ENCODE measurements around the gene RIN3.

The RIN3 gene

DNA sequence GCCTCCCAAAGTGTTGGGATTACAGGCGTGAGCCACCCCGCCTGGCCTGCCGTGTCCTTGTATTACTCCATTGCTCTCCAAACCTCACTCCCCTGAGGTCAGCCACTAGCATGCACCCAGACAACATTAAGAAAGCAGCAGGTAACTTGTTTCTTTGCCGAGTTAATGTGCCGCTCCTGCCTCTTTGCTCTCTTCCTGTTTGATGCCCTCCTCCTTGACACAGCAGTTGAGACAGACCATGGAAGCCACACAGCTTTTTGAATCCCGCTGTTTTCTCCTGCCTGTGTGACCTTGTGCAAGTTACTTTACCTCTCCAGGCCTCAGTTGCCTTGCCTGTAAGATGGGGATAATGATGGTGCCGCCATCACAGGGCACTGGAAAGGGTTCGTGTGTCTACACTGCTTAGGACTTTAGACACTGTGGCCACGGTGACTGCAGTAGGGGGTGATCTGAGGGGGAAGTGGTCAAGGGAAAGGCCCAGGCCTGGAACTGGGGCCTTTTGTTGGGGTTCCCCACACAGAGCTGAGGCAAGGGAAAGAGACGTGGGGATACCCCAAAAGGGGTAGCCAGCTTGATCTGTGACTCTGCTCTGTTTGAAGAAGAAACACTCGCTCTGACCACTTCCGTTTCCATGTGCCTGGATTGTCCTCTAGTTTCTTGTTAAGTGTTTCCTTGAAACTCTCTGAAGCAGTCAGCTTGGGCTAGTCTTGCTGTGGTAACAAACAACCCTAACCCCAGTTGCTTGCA, 69.3 kb downstream of the RIN3 start:
- no peak for DNase-seq

DNA sequence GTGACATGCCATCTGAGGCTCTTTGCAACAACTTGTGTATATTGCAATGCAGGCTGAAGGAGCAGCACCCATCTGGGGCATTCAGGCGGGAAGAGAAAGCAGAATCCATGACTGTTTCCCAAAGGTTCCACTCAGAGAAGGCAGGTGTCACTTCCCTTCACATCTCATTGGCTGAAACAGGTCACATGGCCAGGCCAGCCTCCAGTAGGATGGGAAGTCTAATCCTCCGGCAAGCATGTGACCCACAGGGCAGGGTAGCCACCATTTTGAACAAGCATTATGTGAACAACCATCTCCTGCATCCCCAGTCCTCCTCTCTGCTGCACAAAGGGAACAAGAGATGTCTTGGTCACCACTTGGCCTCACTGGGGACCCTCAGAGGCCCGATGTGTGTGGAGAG, 70.6 kb downstream of the RIN3 start:
- no peak for DNase-seq

DNA sequence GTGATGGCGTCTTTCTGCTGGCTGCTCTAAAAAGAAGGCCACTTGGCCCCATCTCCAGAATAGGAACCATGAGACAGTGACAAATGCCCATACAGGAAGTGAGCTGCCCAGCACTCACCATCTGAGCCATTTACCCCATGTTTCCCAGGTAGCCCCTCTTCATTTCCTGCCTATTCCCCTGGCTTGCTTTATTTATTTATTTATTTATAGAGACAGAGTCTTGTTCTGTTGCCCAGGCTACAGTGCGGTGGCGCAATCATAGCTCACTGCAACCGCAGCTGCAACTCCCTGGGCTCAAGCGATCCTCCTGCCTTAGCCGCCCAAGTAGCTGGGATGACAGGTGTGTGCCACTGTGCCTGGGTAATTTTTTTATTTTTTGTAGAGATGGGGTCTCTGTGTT, 71.2 kb downstream of the RIN3 start:
- no peak for DNase-seq

DNA sequence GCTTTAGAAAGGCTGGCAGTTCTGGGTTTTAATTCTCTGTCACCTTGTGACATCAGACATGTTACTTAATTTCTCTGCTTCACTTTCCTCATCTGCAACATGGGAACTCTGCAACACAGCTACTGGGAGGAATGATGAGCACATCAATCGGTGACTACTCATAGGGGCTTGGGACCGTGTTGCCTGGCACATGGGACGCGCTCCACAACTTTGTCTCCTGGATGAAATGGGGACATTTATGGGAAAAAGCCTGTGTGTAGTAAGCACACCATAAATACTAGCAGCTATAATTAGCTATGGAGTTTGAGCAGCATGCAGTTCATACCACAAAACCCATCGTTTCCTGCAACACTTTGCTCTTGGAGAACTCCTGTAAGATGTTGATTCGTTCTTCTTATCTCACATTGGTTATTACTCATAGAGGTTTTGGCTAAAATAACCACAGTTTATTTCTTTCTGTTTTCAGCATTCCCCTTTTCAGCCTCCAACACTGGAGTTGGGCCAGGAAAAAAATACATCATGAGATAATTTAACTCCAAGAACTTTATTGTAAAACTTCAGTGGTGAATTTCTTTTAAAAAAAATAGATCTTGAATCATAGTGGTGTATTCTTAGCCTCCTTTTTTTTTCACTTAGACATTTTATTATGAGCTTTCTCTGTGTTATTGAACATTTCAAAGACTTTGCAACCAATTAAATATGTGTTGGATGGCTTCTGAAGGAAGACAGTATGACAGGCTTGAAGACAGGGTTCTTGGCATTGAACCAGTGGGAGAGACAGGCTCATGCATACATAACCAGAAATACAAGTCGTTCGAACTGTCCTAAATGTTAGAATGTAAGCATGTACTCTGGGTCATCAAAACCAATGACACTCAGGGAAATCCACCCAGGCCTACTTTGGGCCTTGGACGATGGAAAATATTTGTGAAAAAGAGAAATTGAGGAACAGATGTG, 72.7 kb downstream of the RIN3 start:
- DNase-seq, result peak; percentile 99

DNA sequence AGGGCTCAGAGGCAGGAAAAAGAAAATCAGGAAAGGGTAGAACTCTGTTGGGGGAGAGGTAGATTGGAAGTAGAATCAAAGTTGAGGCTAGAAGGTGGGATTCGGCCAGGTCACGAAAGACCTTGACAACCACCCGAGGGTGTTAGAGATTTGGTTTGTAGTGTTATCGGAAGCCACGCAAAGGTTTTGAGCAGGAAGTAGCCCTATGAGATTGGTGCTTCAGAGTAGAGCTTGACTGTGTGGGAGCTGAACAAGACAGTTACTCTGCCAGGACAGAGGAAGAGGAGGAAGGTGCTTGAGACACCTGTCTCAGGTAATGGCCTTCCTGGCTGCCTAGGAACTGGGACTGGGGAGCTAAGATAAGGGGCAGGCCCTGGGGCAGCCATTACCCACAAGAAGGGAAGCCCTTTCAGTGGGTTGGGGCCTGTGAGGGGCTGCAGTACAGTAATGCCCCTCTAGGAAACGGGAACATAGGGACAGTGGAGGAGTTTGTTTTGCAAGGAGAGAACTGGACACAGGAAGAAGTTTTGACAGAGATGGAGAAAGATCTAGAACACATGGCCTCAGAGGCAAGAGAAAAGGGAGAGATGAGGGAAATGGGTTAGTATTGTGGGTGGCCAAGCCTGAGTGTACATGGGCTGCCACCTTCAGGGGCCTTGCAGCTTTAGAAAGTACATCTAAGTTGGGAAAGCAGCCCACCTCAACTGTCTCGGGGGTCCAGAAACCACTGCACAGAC, 73.5 kb downstream of the RIN3 start:
- DNase-seq, result no peak

DNA sequence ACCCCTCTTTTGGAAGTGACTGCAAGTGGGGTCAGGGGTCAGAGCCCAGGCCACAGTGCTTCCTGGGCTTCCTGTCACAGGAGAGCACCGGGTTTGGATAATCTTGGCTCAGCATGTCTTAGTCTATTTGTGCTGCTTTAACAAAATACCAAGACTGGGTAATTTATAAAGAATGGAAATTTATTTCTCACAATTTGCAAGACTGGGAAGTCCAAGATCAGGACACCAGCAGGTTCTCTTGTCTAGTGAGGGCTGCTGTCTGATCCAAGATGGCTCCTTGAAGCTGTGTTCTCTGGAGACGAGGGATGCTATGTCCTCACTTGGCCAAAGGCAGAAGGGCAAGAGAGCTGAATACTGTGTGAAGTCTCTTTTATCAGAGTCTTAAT, 74.1 kb downstream of the RIN3 start:
- no peak for DNase-seq

DNA sequence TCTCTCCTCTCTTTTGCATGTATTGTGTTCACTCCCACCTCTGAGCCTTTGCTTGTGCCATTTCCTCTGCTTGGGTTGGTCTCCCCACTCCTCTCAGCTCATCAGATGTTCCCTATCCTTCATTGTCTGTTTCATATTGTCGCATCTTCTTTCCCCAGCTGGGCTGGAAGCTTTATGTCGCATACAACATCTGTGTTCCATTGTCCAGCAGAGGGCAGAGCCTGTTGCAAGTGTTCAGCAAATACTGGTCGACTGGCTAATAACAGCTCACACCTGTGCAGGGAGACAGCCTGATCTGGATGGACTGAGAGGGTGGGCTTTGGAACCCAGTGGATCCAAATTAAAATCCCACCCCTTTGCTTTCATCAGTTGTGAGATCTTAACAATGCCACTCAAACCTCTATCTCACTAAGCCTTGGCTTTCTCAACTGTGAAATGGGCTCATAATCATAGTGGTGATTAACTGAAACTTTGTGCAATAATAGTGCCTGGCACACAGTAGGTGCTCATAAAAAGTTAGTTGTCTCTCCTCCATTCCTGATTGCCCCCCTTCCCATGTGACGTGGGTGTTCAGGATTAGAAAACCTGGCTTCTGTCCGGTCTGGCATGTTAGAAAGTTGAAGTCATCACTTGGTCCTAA, 75.8 kb downstream of the RIN3 start:
- DNase-seq, result no peak

DNA sequence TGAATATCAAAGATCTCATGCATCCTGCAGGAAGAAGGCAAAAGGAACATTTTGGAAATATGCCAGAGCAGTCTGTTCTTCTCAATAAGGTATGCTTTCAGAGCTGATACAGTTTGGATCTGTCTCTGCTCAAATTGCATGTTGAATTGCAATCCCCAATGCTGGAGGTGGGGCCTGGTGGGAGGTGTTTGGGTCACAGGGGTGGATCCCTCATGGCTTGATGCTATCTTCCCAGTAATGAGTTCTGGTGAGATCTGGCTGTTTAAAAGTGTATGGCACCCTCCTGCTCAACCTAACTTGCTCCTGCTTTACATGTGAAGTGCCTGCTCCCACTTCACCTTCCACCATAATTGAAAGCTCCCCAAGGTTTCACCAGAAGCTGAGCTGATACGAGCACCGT, 76.6 kb downstream of the RIN3 start:
- no peak for DNase-seq

DNA sequence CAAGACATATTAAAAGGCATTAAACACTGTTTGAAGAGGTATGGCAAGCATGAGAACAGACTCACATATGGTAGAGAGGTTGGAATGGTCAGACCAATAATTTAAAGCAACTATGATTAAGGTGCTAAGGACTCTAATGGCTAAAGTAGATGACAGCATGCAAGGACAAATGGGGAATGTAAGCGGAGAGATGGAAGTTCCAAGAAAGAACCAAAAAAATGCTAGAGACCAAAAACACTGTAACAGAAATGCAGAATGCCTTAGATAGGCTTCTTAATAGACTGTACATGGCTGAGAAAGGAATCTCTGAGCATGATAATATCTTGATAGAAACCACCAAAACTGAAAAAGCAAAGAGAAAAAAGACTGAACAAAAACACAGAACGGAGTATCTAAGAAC, 77.4 kb downstream of the RIN3 start:
- no peak for DNase-seq

DNA sequence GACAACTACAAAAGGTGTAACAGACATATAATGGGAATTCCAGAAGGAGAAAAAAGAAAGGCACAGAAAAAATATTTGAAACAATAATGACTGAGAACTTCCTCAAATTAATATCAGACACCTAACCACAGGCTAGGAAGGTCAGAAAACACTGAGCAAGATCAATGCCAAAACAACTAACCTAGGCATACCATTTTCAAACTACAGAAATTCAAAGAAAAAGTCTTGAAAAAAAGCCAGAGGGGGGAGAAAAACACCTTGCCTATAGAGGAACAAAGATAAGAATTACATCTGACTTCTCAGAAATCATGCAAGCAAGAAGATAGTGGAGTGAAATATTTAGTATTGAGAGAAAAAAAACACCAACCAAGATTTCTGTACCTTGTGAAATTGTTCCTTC, 77.8 kb downstream of the RIN3 start:
- no peak for DNase-seq

DNA sequence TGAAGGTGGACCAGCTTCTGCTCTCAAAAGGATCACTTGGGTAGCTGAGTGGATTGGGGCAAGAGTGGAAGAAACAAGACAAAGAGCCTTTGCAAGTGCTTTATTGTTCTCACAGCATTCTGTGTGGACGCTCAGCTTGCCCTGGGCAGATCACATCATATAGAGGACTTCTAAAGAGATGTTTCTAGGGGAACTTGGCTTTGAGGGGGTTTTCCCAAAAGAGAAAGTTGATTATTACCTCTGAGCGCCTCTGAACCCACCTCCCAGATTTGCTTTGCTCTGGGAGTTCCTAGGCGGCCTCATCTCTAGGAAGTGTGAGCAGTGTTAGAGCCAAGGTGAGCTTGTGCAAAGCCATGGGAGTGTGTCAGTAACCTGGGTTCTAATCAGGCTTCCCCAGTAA, 81.7 kb downstream of the RIN3 start:
- DNase-seq, result no peak

DNA sequence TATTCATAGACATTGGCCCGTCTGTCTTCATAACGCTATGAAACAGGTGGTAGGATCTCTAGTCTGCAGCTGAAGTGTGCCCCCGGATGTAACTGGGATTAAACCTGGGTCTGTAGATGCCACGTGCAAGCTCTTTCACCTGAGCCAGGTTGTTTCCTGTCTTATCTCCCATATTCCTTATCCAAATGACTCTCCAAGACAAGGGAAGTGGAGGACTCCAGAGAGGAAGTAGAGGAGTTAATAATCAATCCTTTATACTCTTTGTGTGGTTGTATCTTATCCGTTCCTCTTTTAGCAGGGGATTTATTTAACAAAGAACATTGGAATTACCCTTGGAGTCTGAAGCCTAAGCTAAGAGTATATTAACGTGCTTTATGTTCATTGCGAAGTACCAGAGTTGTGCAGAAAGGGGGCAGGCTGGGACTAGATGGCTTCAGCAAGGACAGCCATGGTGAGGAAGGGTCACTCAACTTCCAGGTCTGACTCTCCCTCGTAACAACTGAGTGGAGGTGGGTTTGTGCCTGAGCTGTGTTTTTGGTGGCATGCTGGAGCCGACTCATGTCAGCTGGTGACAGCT, 82.8 kb downstream of the RIN3 start:
- no peak for DNase-seq

DNA sequence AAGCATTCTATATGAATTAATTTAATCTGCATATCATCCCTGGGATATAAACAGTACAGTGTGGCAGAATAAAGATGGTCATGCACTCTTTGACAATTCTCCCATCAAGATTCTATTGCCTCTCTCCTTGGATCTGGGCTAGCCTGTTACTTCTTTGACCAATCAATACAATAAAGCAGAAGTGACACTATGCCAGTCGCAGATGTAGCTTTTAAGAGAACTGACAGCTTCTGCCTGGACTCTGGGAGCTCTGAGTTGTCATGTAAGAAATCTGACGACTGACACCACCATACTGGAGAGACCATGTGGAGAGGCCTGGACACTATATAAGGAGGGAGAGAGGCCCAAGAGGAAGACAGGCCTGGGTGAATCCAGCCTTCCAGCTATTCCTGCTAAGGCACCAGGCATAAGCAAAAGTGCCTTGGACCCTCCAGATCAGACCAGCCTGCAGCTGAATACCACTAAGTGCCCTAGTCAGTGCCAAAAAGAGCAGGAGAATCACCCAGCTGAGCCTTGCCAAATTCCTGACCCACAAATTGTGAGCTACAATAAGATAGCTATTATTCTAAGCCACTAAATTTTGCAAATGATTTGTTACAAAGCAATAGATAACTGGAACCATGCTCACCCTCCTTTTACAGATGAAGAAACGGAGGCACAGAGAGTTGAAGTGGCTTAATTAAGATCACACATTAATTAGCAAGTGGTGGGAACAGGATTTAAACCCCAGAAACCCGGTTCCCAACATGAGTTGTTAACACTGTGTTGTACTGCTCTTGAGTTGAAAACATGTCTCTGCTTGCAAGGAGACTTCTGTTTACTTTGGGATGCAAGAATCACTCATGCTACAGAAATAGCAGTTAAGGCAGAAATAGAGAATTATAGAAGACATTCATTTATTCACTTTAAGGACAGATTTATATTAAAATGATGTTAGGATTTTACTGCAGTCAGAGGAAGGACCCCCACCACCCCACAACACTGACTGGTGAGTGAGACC, 84.6 kb downstream of the RIN3 start:
- DNase-seq, result no peak

DNA sequence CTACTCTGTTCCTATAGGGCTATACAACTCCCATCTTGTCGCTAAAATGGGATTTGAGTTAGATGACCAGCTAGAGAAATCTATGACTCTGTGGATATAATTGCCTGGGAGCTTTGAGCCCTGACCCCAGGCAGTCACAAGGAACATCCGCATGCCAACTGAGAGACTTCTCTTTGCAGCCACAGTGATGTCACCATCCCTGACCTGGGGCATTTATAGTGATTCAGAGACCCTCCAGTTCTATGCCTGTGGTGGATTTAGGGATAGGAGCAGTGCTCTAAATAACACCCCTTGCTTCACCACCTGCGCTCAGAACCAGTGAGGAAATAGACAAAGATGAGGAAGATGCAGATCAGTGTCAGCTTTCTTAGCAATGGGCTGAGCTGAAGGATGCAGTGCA, 86.2 kb downstream of the RIN3 start:
- no peak for DNase-seq

DNA sequence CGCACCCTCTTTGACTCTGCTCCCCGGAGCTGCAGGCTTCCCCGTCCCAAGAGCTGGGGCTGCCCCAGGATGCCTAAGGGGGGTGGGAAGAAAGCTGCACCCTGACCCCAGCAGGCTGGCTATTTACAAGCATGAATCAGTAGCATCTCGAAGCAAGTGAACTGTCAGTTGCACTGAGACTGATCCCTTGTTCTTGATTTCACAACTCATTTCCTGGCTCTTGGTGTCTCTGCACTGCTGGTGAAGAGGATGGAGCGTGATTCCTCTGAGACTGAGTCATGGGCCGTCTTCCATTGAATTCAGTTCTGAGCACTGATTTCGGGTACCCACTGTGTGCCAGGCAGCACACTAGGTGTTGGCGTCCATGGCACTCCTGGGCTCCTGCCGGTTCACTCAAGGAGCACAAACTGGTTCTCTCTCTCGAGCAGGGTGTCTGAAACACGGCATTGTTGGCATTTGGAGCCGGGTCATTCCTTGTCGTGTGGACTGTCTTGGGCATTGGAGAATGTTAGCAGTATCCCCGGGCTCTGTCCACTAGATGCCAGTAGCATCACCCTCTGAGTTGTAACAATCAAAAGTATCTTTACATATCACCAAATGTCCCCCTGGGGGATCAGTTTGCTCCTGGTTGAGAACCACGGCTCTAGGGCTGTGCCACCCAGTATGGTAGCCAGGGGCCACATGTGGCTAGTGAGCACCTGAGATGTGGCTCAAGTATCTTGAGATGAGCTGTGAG, 86.9 kb downstream of the RIN3 start:
- DNase-seq, result peak; percentile 82

DNA sequence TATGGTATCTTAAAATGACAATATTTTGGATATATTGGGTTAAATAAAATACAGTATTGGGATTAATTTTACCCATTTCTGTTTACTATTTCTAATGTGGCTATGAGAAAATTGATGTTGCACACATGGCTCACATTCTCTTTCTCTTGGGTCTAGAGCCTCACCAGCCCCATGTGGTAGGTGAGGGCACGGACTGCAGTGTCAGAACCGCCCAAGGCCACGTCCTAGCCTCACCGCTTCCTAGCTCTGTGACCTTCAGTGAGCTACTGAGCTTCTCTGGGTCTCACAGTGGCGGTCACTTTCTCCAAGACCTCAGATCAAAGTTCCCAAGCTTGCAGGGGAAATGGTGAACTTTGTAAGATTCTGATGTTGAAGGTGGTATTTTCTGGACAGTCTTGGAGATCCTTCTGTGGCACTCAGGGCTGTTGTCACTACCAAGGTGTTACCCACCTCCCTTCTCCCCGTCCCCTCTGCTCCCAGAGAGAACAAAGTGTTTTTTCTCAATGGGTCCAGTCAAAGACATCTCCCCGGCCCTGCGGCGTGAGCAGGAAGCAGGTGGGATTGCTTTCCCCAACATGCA, 87.6 kb downstream of the RIN3 start:
- DNase-seq, result no peak

DNA sequence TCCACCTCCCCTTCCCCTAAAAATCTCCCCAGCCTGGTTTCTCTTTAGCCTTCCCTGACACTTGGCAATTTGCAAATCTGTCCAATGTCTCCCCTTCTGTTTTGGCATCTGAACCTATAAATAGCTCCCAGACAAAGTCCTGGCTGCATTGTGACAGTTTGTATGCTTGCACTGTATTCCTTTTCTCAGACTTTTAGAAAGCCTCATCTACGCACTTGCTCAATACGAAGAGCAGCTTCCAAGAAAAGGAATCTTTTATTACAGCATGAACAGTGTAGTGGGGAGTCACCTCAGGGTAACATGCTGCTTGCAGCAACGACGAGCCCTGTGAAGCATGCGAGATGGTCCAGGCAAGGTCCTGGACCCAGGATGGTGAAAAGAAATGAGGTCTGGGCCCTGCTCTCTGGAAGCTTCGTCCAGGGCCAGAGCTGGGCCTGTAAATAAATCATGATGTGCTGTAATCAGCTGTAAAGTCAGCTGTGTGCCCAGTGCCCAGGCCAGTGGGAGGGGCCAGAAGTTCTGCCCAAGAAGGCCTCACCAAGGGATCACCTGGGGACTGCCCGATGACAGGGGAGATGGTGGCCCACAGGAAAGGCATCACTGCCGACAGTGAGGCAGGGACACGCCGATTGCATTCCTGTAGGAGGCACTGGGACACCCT, 88.3 kb downstream of the RIN3 start:
- no peak for DNase-seq

DNA sequence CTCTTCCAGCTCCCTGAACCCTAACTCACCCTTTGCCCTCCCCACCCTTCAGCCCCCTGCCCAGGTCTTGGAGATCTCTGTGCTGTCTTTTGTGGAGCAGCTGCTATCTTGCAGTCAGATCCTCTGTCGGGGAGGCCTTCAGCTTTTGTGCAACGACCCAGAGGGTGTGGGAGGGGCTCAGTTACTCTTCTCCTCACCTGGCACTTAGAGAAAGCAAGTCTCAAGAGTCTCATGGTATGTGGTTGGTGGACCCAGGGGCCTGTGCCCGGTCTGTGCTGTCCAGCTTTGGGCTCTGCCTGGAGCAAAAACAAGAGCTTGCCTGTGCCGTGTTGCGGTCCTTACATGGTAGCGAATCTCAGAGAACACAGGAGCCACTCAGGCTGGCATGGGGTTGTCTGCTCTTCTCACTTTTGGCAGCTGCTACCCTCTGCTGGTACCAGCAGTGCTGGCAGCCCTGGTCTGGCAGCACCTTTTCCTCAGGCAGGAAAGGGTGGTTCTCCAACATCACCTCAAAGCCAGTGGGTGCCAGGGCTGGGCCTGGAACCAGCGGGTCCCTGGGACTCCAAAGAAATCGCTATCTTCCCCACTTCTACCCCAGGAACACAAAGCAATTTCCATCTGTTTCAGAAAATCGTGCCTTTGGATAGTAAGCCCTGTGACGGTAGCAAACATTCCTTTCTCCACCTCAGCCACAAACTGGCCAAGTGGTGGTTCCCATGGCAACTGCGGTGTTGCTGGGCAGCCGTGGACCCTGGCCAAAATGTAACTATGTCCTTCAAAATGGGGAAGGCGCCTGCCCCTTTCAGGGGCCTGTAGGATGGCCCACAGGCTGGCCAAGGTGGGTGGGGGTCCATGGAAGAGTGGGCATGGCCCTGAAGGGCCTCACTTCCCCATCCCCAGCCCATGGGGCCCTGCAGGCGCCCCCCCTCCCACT, 90.0 kb downstream of the RIN3 start:
- peak; percentile 80 for DNase-seq
